GM12878 (cell line): ENCODE results near the gene MITD1. TPM values are rescaled to one million over a fixed set of nuclear protein-coding genes. Genes with fewer than 3 reads are reported as not detected.
A peak's percentile ranks its signal among the peaks of the same experiment; 100 is the strongest.

Source experiments
- BACH1 ChIP-seq: fragments of 450-650 bp; IDR thresholded peaks from 2 replicates; pipeline ENCODE4 v1.6.1; 2017; ENCODE audit warnings: mild to moderate bottlenecking, borderline replicate concordance
- CEBPB ChIP-seq, 2 experiments: fragments of 150-350 bp in 1 of 2; IDR thresholded peaks; 2 replicates each; pipeline ENCODE4 v1.6.1; 2012 to 2014; ENCODE audit warnings: low read depth in 2 of 2, low read length in 2 of 2, borderline replicate concordance in 1 of 2, inconsistent platforms in 1 of 2
- CHD1 ChIP-seq: IDR thresholded peaks from 2 replicates; pipeline ENCODE4 v1.6.1; 2012; ENCODE audit warnings: low read depth, low read length, improper control_type of control experiment
- CHD4 ChIP-seq: fragments of 200-600 bp; sonication (generic); IDR thresholded peaks from 2 replicates; pipeline ENCODE4 v1.6.1; 2016; ENCODE audit warnings: mild to moderate bottlenecking
- EGR1 ChIP-seq, 2 experiments: IDR thresholded peaks; 1 replicate in 1 of 2; 2 replicates in 1 of 2; pipeline ENCODE4 v1.6.1; 2011 to 2012; ENCODE audit warnings: low read depth in 2 of 2, low read length in 2 of 2, borderline replicate concordance in 1 of 2, mild to moderate bottlenecking in 1 of 2, moderate library complexity in 1 of 2
- ESRRA ChIP-seq: IDR thresholded peaks from 2 replicates; pipeline ENCODE4 v1.6.1; 2012; ENCODE audit warnings: mild to moderate bottlenecking, low read length, improper control_type of control experiment
- EZH2 ChIP-seq: IDR thresholded peaks from 2 replicates; pipeline ENCODE4 v1.6.1; 2012; ENCODE audit warnings: low read depth, mild to moderate bottlenecking, control low read depth, inconsistent platforms, low read length, borderline replicate concordance; ENCODE audit not compliant: control insufficient read depth
- GABPA ChIP-seq: IDR thresholded peaks from 2 replicates; pipeline ENCODE4 v1.6.1; 2014; ENCODE audit warnings: antibody characterized with exemption, low read depth, mild to moderate bottlenecking, inconsistent platforms
- GATAD2B ChIP-seq: fragments of 450-650 bp; conservative IDR thresholded peaks from 2 replicates; pipeline ENCODE4 v1.6.1; 2017; ENCODE audit warnings: low read depth, mild to moderate bottlenecking, moderate library complexity
- HDAC6 ChIP-seq: fragments of 200-600 bp; sonication (generic); IDR thresholded peaks from one replicate; pipeline ENCODE4 v1.8.0; 2017; ENCODE audit warnings: antibody characterized with exemption; ENCODE audit not compliant: unreplicated experiment
- KAT2A ChIP-seq: conservative IDR thresholded peaks from 2 replicates; pipeline ENCODE4 v1.6.1; 2011; ENCODE audit warnings: low read depth, low read length; ENCODE audit not compliant: control insufficient read depth
- KLF5 ChIP-seq: fragments of 450-650 bp; IDR thresholded peaks from 2 replicates; pipeline ENCODE4 v1.6.1; 2014; ENCODE audit warnings: mild to moderate bottlenecking; ENCODE audit not compliant: partially characterized antibody
- LARP7 ChIP-seq: fragments of 450-650 bp; IDR thresholded peaks from 2 replicates; pipeline ENCODE4 v1.6.1; 2017; ENCODE audit warnings: mild to moderate bottlenecking
- NBN ChIP-seq: fragments of 450-650 bp; IDR thresholded peaks from 2 replicates; pipeline ENCODE4 v1.6.1; 2016
- NFYA ChIP-seq: IDR thresholded peaks from 2 replicates; pipeline ENCODE4 v1.6.1; 2011; ENCODE audit warnings: low read depth, mild to moderate bottlenecking, low read length, improper control_type of control experiment, borderline replicate concordance
- NFYB ChIP-seq: IDR thresholded peaks from 2 replicates; pipeline ENCODE4 v1.6.1; 2011; ENCODE audit warnings: low read depth, mild to moderate bottlenecking, low read length, improper control_type of control experiment, moderate library complexity; ENCODE audit not compliant: insufficient read depth
- PAX8 ChIP-seq: fragments of 450-650 bp; IDR thresholded peaks from 2 replicates; pipeline ENCODE4 v1.6.1; 2017; ENCODE audit warnings: mild to moderate bottlenecking, moderate library complexity
- TCF7 ChIP-seq: IDR thresholded peaks from 2 replicates; pipeline ENCODE4 v1.6.1; 2014; ENCODE audit warnings: antibody characterized with exemption, borderline replicate concordance
- ZNF217 ChIP-seq: fragments of 450-650 bp; IDR thresholded peaks from 2 replicates; pipeline ENCODE4 v1.6.1; 2017; ENCODE audit warnings: antibody characterized with exemption, mild to moderate bottlenecking
- ZNF24 ChIP-seq: fragments of 450-650 bp; IDR thresholded peaks from 2 replicates; pipeline ENCODE4 v1.6.1; 2017; ENCODE audit warnings: antibody characterized with exemption, mild to moderate bottlenecking
- polyA plus RNA-seq, 11 experiments: library from polyadenylated mRNA; depleted of rRNA in 4 of 11; unstranded in 6 of 11; stranded (reverse) in 5 of 11; fragments of >200 nt; fragmentation: Nextera tagmentation in 4 of 11; fragmentation: Illumina TruSeq in 1 of 11; extraction: Ambion mirVana in 4 of 11; extraction: Trizol in 1 of 11; gene quantifications; 1 replicate in 1 of 11; 2 replicates in 10 of 11; pipeline versions ENCODE4 v1.2.1 to v1.2.3, GENCODE V29; 2011 to 2016; ENCODE audit warnings: inconsistent platforms in 2 of 11, missing spikeins in 2 of 11, low read depth in 1 of 11
- total RNA-seq, 4 experiments: library from RNA; depleted of rRNA in 3 of 4; stranded (reverse); fragments of >200 nt in 3 of 4; fragmentation: Illumina TruSeq in 1 of 4; extraction: Trizol in 1 of 4; gene quantifications; 2 replicates each; pipeline versions ENCODE4 v1.2.1 to v1.2.3, GENCODE V29; 2013 to 2021
- TF ChIP-seq, protein P1 (sequence below): IDR thresholded peaks from 2 replicates; pipeline ENCODE4 v1.6.1; 2011; ENCODE audit warnings: low read depth, mild to moderate bottlenecking, low read length, moderate library complexity, borderline replicate concordance; ENCODE audit errors: extremely low read depth
- TF ChIP-seq, protein P2 (sequence below): fragments of 450-650 bp; IDR thresholded peaks from 2 replicates; pipeline ENCODE4 v1.6.1; 2017; ENCODE audit warnings: borderline replicate concordance
- TF ChIP-seq, protein P3 (sequence below): fragments of 450-650 bp; IDR thresholded peaks from 2 replicates; pipeline ENCODE4 v1.6.1; 2017; ENCODE audit warnings: mild to moderate bottlenecking
- TF ChIP-seq, protein P4 (sequence below): fragments of 450-650 bp; IDR thresholded peaks from 2 replicates; pipeline ENCODE4 v1.6.1; 2017; ENCODE audit warnings: antibody characterized with exemption, mild to moderate bottlenecking, moderate library complexity

The MITD1 gene
- total and polyA plus RNA-seq, 10 of the 15 experiments (the other 5 are each of a cell fraction or from before 2014, with no cell fraction given) = 33.0 to 116 (median 63.5) TPM

DNA sequence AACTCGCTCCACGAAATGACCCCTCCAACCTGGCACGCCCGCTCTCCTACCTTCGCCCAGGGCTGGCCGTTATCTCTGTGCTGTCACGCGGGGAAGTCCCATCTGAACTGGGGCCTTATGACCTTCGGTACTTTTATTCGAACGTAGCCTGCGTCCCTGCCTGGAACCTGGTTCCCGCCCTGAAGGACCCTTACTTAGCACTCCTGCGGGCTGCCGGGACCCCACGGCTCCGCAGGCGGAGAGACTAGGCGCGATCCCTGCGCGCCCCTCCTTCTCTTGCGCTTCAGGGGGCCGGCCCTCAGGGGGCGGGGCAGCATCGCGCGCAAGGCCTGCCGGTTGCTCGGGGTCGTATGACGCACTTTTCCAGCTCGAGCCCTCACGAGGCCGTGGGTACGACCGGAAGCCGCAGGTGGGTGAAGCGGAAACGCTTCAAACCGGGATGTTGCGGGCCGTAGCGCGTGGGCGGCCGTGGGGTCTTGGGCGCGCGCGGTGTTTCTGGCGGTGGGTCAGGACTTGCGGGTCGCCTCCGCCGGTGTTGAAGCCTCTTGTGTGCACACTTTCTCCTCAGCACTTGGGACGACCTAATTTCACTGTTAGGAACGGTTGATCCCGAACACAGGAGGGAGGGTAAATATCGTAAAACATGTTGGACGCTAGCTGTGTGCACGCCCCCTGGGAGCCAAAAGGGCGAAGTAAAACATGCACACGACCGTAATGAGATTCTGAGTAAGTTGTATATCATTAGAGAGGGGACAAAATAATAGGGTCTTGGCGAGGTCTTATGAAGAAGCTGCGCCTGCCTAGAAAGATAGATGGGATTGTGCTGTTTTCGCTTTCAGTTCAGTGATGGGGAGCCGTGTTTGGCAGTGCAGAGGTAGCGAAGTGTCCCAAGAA lies 26.0 kb downstream of the MITD1 start, which contains the start of the genes LIPT1 and TSGA10 (continued):
- TF ChIP-seq CHD4 = no peak
- peak; percentile 76 to 99 for TF ChIP-seq EGR1 (IDR thresholded peaks at IDR 0.05; ENCODE audit: borderline replicate concordance in 1 of 2, low read depth in 2 of 2, low read length in 2 of 2)
- TF ChIP-seq NBN = peak; percentile 93
- TF ChIP-seq GABPA = peak; percentile 83
- TF ChIP-seq, protein P1, sequence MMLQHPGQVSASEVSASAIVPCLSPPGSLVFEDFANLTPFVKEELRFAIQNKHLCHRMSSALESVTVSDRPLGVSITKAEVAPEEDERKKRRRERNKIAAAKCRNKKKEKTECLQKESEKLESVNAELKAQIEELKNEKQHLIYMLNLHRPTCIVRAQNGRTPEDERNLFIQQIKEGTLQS = peak; percentile 6; the same call in 1 of the 2 replicates
- TF ChIP-seq CEBPB (IDR thresholded peaks at IDR 0.05; ENCODE audit: borderline replicate concordance in 1 of 2, low read depth in 2 of 2, low read length in 2 of 2) = no peak
- TF ChIP-seq TCF7 = no peak
- TF ChIP-seq, protein P2, sequence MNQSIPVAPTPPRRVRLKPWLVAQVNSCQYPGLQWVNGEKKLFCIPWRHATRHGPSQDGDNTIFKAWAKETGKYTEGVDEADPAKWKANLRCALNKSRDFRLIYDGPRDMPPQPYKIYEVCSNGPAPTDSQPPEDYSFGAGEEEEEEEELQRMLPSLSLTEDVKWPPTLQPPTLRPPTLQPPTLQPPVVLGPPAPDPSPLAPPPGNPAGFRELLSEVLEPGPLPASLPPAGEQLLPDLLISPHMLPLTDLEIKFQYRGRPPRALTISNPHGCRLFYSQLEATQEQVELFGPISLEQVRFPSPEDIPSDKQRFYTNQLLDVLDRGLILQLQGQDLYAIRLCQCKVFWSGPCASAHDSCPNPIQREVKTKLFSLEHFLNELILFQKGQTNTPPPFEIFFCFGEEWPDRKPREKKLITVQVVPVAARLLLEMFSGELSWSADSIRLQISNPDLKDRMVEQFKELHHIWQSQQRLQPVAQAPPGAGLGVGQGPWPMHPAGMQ = peak; percentile 84
- no peak for TF ChIP-seq KAT2A
- no peak for TF ChIP-seq NFYA
- peak; percentile 74; the same call in 1 of the 2 replicates for TF ChIP-seq ZNF24
- TF ChIP-seq EZH2 = no peak
- TF ChIP-seq KLF5 = peak; percentile 70
- no peak for TF ChIP-seq ESRRA
- TF ChIP-seq NFYB = no peak
- TF ChIP-seq LARP7 = peak; percentile 89
- peak; percentile 72; the same call in 1 of the 2 replicates for TF ChIP-seq ZNF217
- TF ChIP-seq, protein P3, sequence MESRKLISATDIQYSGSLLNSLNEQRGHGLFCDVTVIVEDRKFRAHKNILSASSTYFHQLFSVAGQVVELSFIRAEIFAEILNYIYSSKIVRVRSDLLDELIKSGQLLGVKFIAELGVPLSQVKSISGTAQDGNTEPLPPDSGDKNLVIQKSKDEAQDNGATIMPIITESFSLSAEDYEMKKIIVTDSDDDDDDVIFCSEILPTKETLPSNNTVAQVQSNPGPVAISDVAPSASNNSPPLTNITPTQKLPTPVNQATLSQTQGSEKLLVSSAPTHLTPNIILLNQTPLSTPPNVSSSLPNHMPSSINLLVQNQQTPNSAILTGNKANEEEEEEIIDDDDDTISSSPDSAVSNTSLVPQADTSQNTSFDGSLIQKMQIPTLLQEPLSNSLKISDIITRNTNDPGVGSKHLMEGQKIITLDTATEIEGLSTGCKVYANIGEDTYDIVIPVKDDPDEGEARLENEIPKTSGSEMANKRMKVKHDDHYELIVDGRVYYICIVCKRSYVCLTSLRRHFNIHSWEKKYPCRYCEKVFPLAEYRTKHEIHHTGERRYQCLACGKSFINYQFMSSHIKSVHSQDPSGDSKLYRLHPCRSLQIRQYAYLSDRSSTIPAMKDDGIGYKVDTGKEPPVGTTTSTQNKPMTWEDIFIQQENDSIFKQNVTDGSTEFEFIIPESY = no peak
- TF ChIP-seq BACH1 = peak; percentile 84
- peak; percentile 98 for TF ChIP-seq GATAD2B
- no peak for TF ChIP-seq HDAC6
- TF ChIP-seq, protein P4, sequence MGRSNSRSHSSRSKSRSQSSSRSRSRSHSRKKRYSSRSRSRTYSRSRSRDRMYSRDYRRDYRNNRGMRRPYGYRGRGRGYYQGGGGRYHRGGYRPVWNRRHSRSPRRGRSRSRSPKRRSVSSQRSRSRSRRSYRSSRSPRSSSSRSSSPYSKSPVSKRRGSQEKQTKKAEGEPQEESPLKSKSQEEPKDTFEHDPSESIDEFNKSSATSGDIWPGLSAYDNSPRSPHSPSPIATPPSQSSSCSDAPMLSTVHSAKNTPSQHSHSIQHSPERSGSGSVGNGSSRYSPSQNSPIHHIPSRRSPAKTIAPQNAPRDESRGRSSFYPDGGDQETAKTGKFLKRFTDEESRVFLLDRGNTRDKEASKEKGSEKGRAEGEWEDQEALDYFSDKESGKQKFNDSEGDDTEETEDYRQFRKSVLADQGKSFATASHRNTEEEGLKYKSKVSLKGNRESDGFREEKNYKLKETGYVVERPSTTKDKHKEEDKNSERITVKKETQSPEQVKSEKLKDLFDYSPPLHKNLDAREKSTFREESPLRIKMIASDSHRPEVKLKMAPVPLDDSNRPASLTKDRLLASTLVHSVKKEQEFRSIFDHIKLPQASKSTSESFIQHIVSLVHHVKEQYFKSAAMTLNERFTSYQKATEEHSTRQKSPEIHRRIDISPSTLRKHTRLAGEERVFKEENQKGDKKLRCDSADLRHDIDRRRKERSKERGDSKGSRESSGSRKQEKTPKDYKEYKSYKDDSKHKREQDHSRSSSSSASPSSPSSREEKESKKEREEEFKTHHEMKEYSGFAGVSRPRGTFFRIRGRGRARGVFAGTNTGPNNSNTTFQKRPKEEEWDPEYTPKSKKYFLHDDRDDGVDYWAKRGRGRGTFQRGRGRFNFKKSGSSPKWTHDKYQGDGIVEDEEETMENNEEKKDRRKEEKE = no peak
- peak; percentile 59 for TF ChIP-seq CHD1
- TF ChIP-seq PAX8 = 0 out of 2 replicates have a peak, but pooled peaks have one; percentile 55
